PC-3 (cell line): ENCODE results near the gene SLC23A2.

Experiments
- EZH2 ChIP-seq: fragments of 300-600 bp; sonication (generic); IDR thresholded peaks from one replicate; pipeline ENCODE4 v1.6.1; 2017; ENCODE audit warnings: antibody characterized with exemption, mild to moderate bottlenecking, low read length; ENCODE audit not compliant: unreplicated experiment
- EZH2phosphoT487 ChIP-seq: fragments of 300-600 bp; sonication (generic); IDR thresholded peaks from 2 replicates; pipeline ENCODE4 v1.6.1; 2018; ENCODE audit warnings: mild to moderate bottlenecking, antibody characterized with exemption, low read length, borderline replicate concordance
- TF ChIP-seq, protein P1 (sequence below): fragments of 300-600 bp; sonication (generic); conservative IDR thresholded peaks from 2 replicates; pipeline ENCODE4 v1.5.1; 2017; ENCODE audit warnings: antibody characterized with exemption, low read depth, mild to moderate bottlenecking, low read length

DNA sequence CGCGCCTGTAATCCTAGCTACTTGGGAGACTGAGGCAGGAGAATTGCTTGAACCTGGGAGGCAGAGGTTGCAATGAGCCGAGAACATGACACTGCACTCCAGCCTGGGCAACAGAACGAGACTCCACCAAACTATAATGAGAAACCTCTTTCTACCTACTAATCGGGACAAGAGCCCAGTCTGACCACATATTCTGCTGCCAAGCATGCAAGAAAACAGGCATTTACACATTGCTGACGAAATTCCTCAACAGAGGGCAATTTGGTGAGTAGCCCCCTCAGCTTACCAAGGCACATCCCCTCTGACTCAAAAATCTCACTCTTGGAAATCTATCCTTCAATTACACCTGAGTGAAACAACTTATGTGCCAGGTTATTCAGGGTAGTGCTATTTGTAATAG is 81.2 kb downstream of the SLC23A2 start:
- TF ChIP-seq EZH2phosphoT487 (no peak), EZH2 (no peak)
- TF ChIP-seq, protein P1, sequence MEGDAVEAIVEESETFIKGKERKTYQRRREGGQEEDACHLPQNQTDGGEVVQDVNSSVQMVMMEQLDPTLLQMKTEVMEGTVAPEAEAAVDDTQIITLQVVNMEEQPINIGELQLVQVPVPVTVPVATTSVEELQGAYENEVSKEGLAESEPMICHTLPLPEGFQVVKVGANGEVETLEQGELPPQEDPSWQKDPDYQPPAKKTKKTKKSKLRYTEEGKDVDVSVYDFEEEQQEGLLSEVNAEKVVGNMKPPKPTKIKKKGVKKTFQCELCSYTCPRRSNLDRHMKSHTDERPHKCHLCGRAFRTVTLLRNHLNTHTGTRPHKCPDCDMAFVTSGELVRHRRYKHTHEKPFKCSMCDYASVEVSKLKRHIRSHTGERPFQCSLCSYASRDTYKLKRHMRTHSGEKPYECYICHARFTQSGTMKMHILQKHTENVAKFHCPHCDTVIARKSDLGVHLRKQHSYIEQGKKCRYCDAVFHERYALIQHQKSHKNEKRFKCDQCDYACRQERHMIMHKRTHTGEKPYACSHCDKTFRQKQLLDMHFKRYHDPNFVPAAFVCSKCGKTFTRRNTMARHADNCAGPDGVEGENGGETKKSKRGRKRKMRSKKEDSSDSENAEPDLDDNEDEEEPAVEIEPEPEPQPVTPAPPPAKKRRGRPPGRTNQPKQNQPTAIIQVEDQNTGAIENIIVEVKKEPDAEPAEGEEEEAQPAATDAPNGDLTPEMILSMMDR, result no peak
